ENCODE data around the gene PPIF.

DNA sequence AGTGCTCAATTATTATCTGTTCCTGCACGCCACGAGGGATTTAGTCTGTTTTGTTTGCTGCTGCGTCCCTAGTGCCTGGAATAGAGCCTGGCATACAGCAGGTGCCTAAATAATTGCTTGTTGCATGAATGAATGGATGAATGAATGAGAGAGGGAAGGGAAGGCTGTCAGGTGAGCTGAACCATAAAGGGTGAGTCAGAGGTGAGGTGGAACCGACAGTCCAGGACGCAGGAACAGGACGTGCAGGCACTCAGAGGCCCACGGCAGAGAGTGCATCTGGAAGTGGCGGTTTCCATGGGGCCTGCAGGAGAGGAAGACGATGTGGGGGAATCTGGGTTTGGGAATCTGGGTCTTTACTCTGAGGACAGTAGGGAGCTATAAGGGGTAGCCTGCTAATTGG is 17.7 kb upstream of the PPIF start:
- TF ChIP-seq, protein P1, sequence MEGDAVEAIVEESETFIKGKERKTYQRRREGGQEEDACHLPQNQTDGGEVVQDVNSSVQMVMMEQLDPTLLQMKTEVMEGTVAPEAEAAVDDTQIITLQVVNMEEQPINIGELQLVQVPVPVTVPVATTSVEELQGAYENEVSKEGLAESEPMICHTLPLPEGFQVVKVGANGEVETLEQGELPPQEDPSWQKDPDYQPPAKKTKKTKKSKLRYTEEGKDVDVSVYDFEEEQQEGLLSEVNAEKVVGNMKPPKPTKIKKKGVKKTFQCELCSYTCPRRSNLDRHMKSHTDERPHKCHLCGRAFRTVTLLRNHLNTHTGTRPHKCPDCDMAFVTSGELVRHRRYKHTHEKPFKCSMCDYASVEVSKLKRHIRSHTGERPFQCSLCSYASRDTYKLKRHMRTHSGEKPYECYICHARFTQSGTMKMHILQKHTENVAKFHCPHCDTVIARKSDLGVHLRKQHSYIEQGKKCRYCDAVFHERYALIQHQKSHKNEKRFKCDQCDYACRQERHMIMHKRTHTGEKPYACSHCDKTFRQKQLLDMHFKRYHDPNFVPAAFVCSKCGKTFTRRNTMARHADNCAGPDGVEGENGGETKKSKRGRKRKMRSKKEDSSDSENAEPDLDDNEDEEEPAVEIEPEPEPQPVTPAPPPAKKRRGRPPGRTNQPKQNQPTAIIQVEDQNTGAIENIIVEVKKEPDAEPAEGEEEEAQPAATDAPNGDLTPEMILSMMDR (tag by site-specific recombination; IDR thresholded peaks at IDR 0.05) = no peak
- TF ChIP-seq, protein P2, sequence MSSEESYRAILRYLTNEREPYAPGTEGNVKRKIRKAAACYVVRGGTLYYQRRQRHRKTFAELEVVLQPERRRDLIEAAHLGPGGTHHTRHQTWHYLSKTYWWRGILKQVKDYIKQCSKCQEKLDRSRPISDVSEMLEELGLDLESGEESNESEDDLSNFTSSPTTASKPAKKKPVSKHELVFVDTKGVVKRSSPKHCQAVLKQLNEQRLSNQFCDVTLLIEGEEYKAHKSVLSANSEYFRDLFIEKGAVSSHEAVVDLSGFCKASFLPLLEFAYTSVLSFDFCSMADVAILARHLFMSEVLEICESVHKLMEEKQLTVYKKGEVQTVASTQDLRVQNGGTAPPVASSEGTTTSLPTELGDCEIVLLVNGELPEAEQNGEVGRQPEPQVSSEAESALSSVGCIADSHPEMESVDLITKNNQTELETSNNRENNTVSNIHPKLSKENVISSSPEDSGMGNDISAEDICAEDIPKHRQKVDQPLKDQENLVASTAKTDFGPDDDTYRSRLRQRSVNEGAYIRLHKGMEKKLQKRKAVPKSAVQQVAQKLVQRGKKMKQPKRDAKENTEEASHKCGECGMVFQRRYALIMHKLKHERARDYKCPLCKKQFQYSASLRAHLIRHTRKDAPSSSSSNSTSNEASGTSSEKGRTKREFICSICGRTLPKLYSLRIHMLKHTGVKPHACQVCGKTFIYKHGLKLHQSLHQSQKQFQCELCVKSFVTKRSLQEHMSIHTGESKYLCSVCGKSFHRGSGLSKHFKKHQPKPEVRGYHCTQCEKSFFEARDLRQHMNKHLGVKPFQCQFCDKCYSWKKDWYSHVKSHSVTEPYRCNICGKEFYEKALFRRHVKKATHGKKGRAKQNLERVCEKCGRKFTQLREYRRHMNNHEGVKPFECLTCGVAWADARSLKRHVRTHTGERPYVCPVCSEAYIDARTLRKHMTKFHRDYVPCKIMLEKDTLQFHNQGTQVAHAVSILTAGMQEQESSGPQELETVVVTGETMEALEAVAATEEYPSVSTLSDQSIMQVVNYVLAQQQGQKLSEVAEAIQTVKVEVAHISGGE (tag by site-specific recombination; conservative IDR thresholded peaks at IDR 0.05; ENCODE audit: low read depth) = no peak
- TF ChIP-seq ZNF658 (tag by site-specific recombination; IDR thresholded peaks at IDR 0.05) (no peak), SP2 (tag by site-specific recombination; IDR thresholded peaks at IDR 0.05) (no peak), ZNF10 (tag by site-specific recombination; IDR thresholded peaks at IDR 0.05) (no peak), ZNF174 (tag by site-specific recombination; IDR thresholded peaks at IDR 0.05) (no peak), ZNF274 (IDR thresholded peaks at IDR 0.05; ENCODE audit: low read length) (no peak), ZNF274 (tag by site-specific recombination; IDR thresholded peaks at IDR 0.05; ENCODE audit: borderline replicate concordance) (no peak), ZBTB26 (tag by site-specific recombination; optimal IDR thresholded peaks at IDR 0.05) (no peak), REST (tag by site-specific recombination; IDR thresholded peaks at IDR 0.05) (no peak), ZNF132 (tag by site-specific recombination; IDR thresholded peaks at IDR 0.05; ENCODE audit: borderline replicate concordance) (no peak), ZNF114 (tag by site-specific recombination; IDR thresholded peaks at IDR 0.05) (no peak), WT1 (tag by site-specific recombination; IDR thresholded peaks at IDR 0.05) (no peak), ZNF610 (tag by site-specific recombination; IDR thresholded peaks at IDR 0.05; ENCODE audit: borderline replicate concordance) (no peak), SETDB1 (IDR thresholded peaks at IDR 0.05; ENCODE audit: insufficient read length, low read length) (no peak)
